Mammary epithelial cell (primary cell): ENCODE results near the gene EHD4.

Source experiments
- EZH2 ChIP-seq: IDR thresholded peaks from 2 replicates; pipeline ENCODE4 v1.6.1; 2012; ENCODE audit warnings: low read length, inconsistent platforms, borderline replicate concordance
- TF ChIP-seq, protein P1 (sequence below), 2 donors: IDR thresholded peaks in 1 of 2; conservative IDR thresholded peaks in 1 of 2; 2 replicates each; pipeline ENCODE4 v1.5.1; 2011 to 2012; ENCODE audit warnings: inconsistent platforms in 2 of 2, low read length in 2 of 2, mild to moderate bottlenecking in 2 of 2, control low read depth in 1 of 2, low read depth in 1 of 2; ENCODE audit not compliant: insufficient read depth in 1 of 2; ENCODE audit errors: extremely low read depth in 1 of 2

DNA sequence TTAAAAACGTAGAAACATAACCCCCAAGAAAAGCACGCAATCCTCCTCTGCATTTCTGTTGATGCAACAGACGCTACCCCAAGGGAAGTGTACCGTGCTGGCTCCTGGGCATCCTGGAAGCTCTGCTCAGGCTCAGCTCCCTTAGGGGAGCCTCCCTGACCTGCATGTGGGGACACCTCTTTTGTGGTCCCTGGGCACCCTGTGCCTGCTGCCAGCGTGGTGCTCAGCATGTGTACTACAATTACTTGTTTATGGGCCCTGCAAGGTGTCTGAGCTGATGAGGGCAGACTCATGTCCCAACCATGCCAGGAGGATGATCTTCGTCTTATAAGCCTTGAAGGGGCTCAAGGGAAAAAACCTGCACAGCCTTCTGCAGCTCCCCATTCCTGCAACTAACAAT, 18.3 kb downstream of the EHD4 start:
- TF ChIP-seq, protein P1, sequence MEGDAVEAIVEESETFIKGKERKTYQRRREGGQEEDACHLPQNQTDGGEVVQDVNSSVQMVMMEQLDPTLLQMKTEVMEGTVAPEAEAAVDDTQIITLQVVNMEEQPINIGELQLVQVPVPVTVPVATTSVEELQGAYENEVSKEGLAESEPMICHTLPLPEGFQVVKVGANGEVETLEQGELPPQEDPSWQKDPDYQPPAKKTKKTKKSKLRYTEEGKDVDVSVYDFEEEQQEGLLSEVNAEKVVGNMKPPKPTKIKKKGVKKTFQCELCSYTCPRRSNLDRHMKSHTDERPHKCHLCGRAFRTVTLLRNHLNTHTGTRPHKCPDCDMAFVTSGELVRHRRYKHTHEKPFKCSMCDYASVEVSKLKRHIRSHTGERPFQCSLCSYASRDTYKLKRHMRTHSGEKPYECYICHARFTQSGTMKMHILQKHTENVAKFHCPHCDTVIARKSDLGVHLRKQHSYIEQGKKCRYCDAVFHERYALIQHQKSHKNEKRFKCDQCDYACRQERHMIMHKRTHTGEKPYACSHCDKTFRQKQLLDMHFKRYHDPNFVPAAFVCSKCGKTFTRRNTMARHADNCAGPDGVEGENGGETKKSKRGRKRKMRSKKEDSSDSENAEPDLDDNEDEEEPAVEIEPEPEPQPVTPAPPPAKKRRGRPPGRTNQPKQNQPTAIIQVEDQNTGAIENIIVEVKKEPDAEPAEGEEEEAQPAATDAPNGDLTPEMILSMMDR (conservative IDR thresholded peaks at IDR 0.05 in 1 of 2, IDR thresholded peaks at IDR 0.05 in 1 of 2; ENCODE audit: extremely low read depth in 1 of 2, insufficient read depth in 1 of 2, low read depth in 1 of 2, low read length in 2 of 2), result no peak
- no peak for TF ChIP-seq EZH2
